Neural progenitor cell (in vitro differentiated cells): ENCODE results near the gene UBL7. TPM values are rescaled to one million over a fixed set of nuclear protein-coding genes. Genes with fewer than 3 reads are reported as not detected.

ENCODE experiments used
- DNase-seq: peaks from one replicate; pipeline ENCODE4 v3.0.0-alpha.2; 2016; ENCODE audit warnings: low spot score
- H2AFZ ChIP-seq: fragments of 200-600 bp; sonication (generic); replicated peaks from 2 replicates; pipeline ENCODE4 v1.6.1; 2016; ENCODE audit warnings: antibody characterized with exemption
- H3F3A ChIP-seq: fragments of 200-600 bp; sonication (generic); 2 replicates; pipeline ENCODE4 v1.6.1; 2016; ENCODE audit warnings: antibody characterized with exemption, low read depth
- H3K27ac ChIP-seq: fragments of 200-600 bp; sonication (generic); 2 replicates; pipeline ENCODE4 v1.5.1; 2016; ENCODE audit warnings: mild to moderate bottlenecking
- H3K27me3 ChIP-seq: fragments of 200-600 bp; sonication (generic); 2 replicates; pipeline ENCODE4 v1.6.1; 2016; ENCODE audit warnings: mild to moderate bottlenecking, moderate library complexity
- H3K36me3 ChIP-seq: fragments of 200-600 bp; sonication (generic); 2 replicates; pipeline ENCODE4 v1.5.1; 2016
- H3K4me1 ChIP-seq: fragments of 200-600 bp; sonication (generic); 2 replicates; pipeline ENCODE4 v1.6.1; 2016; ENCODE audit warnings: mixed run types
- H3K4me2 ChIP-seq: fragments of 200-600 bp; sonication (generic); 2 replicates; pipeline ENCODE4 v1.6.1; 2016
- H3K4me3 ChIP-seq: fragments of 200-600 bp; sonication (generic); 2 replicates; pipeline ENCODE4 v1.5.1; 2016
- H3K79me2 ChIP-seq: fragments of 200-600 bp; sonication (generic); 2 replicates; pipeline ENCODE4 v1.6.1; 2016; ENCODE audit warnings: low read depth
- H3K9ac ChIP-seq: fragments of 200-600 bp; sonication (generic); 2 replicates; pipeline ENCODE4 v1.6.1; 2016
- H3K9me3 ChIP-seq: fragments of 200-600 bp; sonication (generic); 2 replicates; pipeline ENCODE4 v1.5.1; 2016; ENCODE audit warnings: low read depth
- H4K20me1 ChIP-seq: fragments of 200-600 bp; sonication (generic); 2 replicates; pipeline ENCODE4 v1.6.1; 2016; ENCODE audit warnings: low read depth
- H3K27ac Mint-ChIP-seq: 3 replicates; pipeline ENCODE4 v1.8.0; 2021; ENCODE audit warnings: mixed read lengths
- H3K27me3 Mint-ChIP-seq: 2 replicates; pipeline ENCODE4 v1.8.0; 2022; ENCODE audit warnings: low read depth, mild to moderate bottlenecking, inconsistent platforms, moderate library complexity, mixed read lengths; ENCODE audit not compliant: insufficient read depth
- H3K36me3 Mint-ChIP-seq: 3 replicates; pipeline ENCODE4 v1.8.0; 2021; ENCODE audit warnings: mixed read lengths
- H3K4me1 Mint-ChIP-seq: 3 replicates; pipeline ENCODE4 v1.8.0; 2021; ENCODE audit warnings: mixed read lengths
- H3K4me3 Mint-ChIP-seq: 3 replicates; pipeline ENCODE4 v1.8.0; 2021; ENCODE audit warnings: mild to moderate bottlenecking, moderate library complexity, mixed read lengths
- H3K9me3 Mint-ChIP-seq: 3 replicates; pipeline ENCODE4 v1.8.0; 2020; ENCODE audit warnings: mixed read lengths
- CTCF ChIP-seq: fragments of 200-600 bp; sonication (generic); IDR thresholded peaks from 2 replicates; pipeline ENCODE4 v1.5.1; 2017; ENCODE audit warnings: antibody characterized with exemption, mild to moderate bottlenecking
- EZH2 ChIP-seq: fragments of 200-600 bp; sonication (generic); IDR thresholded peaks from 2 replicates; pipeline ENCODE4 v1.6.1; 2017; ENCODE audit warnings: antibody characterized with exemption, mild to moderate bottlenecking, moderate library complexity
- EZH2phosphoT487 ChIP-seq: fragments of 200-600 bp; sonication (generic); IDR thresholded peaks from 2 replicates; pipeline ENCODE4 v1.6.1; 2017; ENCODE audit warnings: antibody characterized with exemption
- total RNA-seq: library from RNA; depleted of rRNA; stranded (reverse); fragments of >200 nt; gene quantifications from 2 replicates; pipeline ENCODE4 v1.2.3, GENCODE V29; 2015; ENCODE audit warnings: low replicate concordance

The UBL7 gene
- total RNA-seq, 1 donor from 2014 or later: 60.4 TPM

- Mint-ChIP-seq H3K27ac (no peak overlapping the region), H3K36me3 (peaks cover 13% of the 10 kb centered on the region), H3K4me3 (no peak overlapping the region), H3K9me3 (no peaks in the 10 kb centered on the region), H3K4me1 (peaks cover 12% of the 10 kb centered on the region), H3K27me3 (peaks cover 6% of the 10 kb centered on the region)
- Histone ChIP-seq H3K4me1 (peaks cover 6% of the 10 kb centered on the region), H3K9me3 (no peaks in the 10 kb centered on the region), H2AFZ (no peak overlapping the region), H3K36me3 (no peaks in the 10 kb centered on the region), H3K27me3 (no peaks in the 10 kb centered on the region), H3K27ac (no peak overlapping the region), H3K79me2 (no peaks in the 10 kb centered on the region), H3F3A (no peaks in the 10 kb centered on the region), H3K4me3 (no peak overlapping the region), H3K9ac (no peak overlapping the region), H3K4me2 (no peak overlapping the region), H4K20me1 (no peaks in the 10 kb centered on the region)
- DNase-seq: no peak
- TF ChIP-seq EZH2 (no peak), EZH2phosphoT487 (no peak), CTCF (no peak)
These were observed 18.9 kb downstream of the UBL7 start for GRCh38 chr15:74442063-74442462.

- Mint-ChIP-seq H3K9me3 (no peaks in the 10 kb centered on the region), H3K4me3 (no peak overlapping the region), H3K36me3 (peaks cover 9% of the 10 kb centered on the region), H3K27ac (no peak overlapping the region), H3K27me3 (peaks cover 6% of the 10 kb centered on the region), H3K4me1 (peaks cover 12% of the 10 kb centered on the region)
- Histone ChIP-seq H3K4me3 (no peak overlapping the region), H3K36me3 (no peaks in the 10 kb centered on the region), H3F3A (no peaks in the 10 kb centered on the region), H3K9ac (no peak overlapping the region), H3K27ac (no peak overlapping the region), H4K20me1 (no peaks in the 10 kb centered on the region), H3K27me3 (no peaks in the 10 kb centered on the region), H3K79me2 (no peaks in the 10 kb centered on the region), H3K4me1 (peaks cover 6% of the 10 kb centered on the region), H3K9me3 (no peaks in the 10 kb centered on the region), H2AFZ (no peak overlapping the region), H3K4me2 (no peak overlapping the region)
- no peak for DNase-seq
- no peak for TF ChIP-seq EZH2phosphoT487
- no peak for TF ChIP-seq CTCF
- TF ChIP-seq EZH2: no peak
These were observed 19.6 kb downstream of the UBL7 start for GRCh38 chr15:74441248-74441941.

GRCh38 chr15:74438721-74439316 is 22.1 kb downstream of the UBL7 start:
- Histone ChIP-seq H3K27ac (no peak overlapping the region), H3K9me3 (no peaks in the 10 kb centered on the region), H3K4me3 (no peak overlapping the region), H3K79me2 (no peaks in the 10 kb centered on the region), H3F3A (no peaks in the 10 kb centered on the region), H4K20me1 (no peaks in the 10 kb centered on the region), H2AFZ (no peak overlapping the region), H3K27me3 (peaks cover 21% of the 10 kb centered on the region), H3K9ac (no peak overlapping the region), H3K4me1 (peaks cover 19% of the 10 kb centered on the region), H3K4me2 (no peak overlapping the region), H3K36me3 (no peaks in the 10 kb centered on the region)
- Mint-ChIP-seq H3K9me3 (no peaks in the 10 kb centered on the region), H3K4me3 (peak overlapping the region; percentile 2), H3K27me3 (peaks cover 12% of the 10 kb centered on the region), H3K4me1 (peaks cover 25% of the 10 kb centered on the region), H3K36me3 (no peaks in the 10 kb centered on the region), H3K27ac (peak overlapping the region; percentile 76)
- TF ChIP-seq EZH2 (no peak), CTCF (peak; percentile 97), EZH2phosphoT487 (no peak)
- DNase-seq: peak; percentile 84
